Globus pallidus (tissue), 1 donor: ENCODE results near the gene IKZF2.

Experiments
- DNase-seq: peaks from one replicate; pipeline ENCODE4 v3.0.0-alpha.2; 2015; ENCODE audit warnings: low spot score

The IKZF2 gene

GRCh38 chr2:213152888-213153287 lies 1.5 kb upstream of the IKZF2 start:
- DNase-seq = no peak

GRCh38 chr2:213152065-213152794 lies 818 bp upstream of the IKZF2 start:
- peak; percentile 75 for DNase-seq

- peak; percentile 57 for DNase-seq
Observed at GRCh38 chr2:213150315-213151097, 906 bp downstream of the IKZF2 start.

- DNase-seq = no peak
Observed at GRCh38 chr2:213149949-213150314, 1.5 kb downstream of the IKZF2 start.

- peak; percentile 49 for DNase-seq
Observed at GRCh38 chr2:213149294-213149875, 2.0 kb downstream of the IKZF2 start.

- peak; percentile 75 for DNase-seq
Observed at GRCh38 chr2:213148572-213149261, 2.7 kb downstream of the IKZF2 start.

GRCh38 chr2:213147538-213147937 lies 3.9 kb downstream of the IKZF2 start:
- DNase-seq = no peak

- no peak for DNase-seq
Observed at GRCh38 chr2:213145715-213146242, 5.6 kb downstream of the IKZF2 start.

- no peak for DNase-seq
Observed at GRCh38 chr2:213137064-213137463, 14.3 kb downstream of the IKZF2 start.

- peak; percentile 53 for DNase-seq
Observed at GRCh38 chr2:213129311-213129710, 22.1 kb downstream of the IKZF2 start.

GRCh38 chr2:213125646-213126347 lies 25.6 kb downstream of the IKZF2 start:
- DNase-seq = no peak

- no peak for DNase-seq
Observed at GRCh38 chr2:213122725-213123124, 28.7 kb downstream of the IKZF2 start.

- no peak for DNase-seq
Observed at GRCh38 chr2:213121690-213122089, 29.7 kb downstream of the IKZF2 start.

- no peak for DNase-seq
Observed at GRCh38 chr2:213119061-213119809, 32.2 kb downstream of the IKZF2 start.

GRCh38 chr2:213108308-213108707 lies 43.1 kb downstream of the IKZF2 start:
- no peak for DNase-seq

GRCh38 chr2:213107728-213108127 lies 43.7 kb downstream of the IKZF2 start:
- DNase-seq = no peak

GRCh38 chr2:213105212-213105611 lies 46.2 kb downstream of the IKZF2 start:
- no peak for DNase-seq

GRCh38 chr2:213104903-213105202 lies 46.6 kb downstream of the IKZF2 start:
- DNase-seq = no peak

- DNase-seq = no peak
Observed at GRCh38 chr2:213104092-213104902, 47.1 kb downstream of the IKZF2 start.
